Gastroesophageal sphincter (tissue), 4 donors: Measurements from ENCODE around the gene XPO6. TPM values are rescaled to one million over a fixed set of nuclear protein-coding genes. Genes with fewer than 3 reads are reported as not detected.

Experiments used
- ATAC-seq: fragments of 150-250 bp; one replicate; pipeline ENCODE4 v1.9.1; 2016; ENCODE audit warnings: mild to moderate bottlenecking, moderate library complexity
- H3K27ac ChIP-seq, 4 donors: fragments of 200-600 bp; sonication (generic) in 3 of 4; 1 replicate in 3 of 4; 2 replicates in 1 of 4; pipeline ENCODE4 v1.5.1; 2016 to 2019
- H3K27me3 ChIP-seq: fragments of 200-600 bp; sonication (generic); one replicate; pipeline ENCODE4 v1.5.1; 2019
- H3K36me3 ChIP-seq, 2 donors: fragments of 200-600 bp; sonication (generic); one replicate each; pipeline ENCODE4 v1.5.1; 2019; ENCODE audit warnings: control low read depth in 1 of 2
- H3K4me1 ChIP-seq, 3 donors: fragments of 200-600 bp; sonication (generic); 1 replicate in 2 of 3; 2 replicates in 1 of 3; pipeline ENCODE4 v1.5.1; 2016 to 2019; ENCODE audit warnings: control low read depth in 2 of 3
- H3K4me3 ChIP-seq, 2 donors: fragments of 200-600 bp; sonication (generic); one replicate each; pipeline ENCODE4 v1.5.1; 2019; ENCODE audit warnings: mild to moderate bottlenecking in 1 of 2, moderate library complexity in 1 of 2
- H3K9me3 ChIP-seq, 3 donors: fragments of 200-600 bp; sonication (generic); one replicate each; pipeline ENCODE4 v1.5.1; 2017 to 2019; ENCODE audit warnings: control low read depth in 2 of 3
- CTCF ChIP-seq, 4 experiments: fragments of 200-600 bp in 2 of 4; fragments of 450-650 bp in 2 of 4; sonication (generic) in 1 of 4; IDR thresholded peaks; one replicate each; pipeline ENCODE4 v1.5.1; 2017 to 2019; ENCODE audit warnings: antibody characterized with exemption in 4 of 4, mild to moderate bottlenecking in 2 of 4, moderate library complexity in 2 of 4
- EP300 ChIP-seq: sonication (generic); formaldehyde crosslinking; IDR thresholded peaks from one replicate; pipeline ENCODE4 v1.6.1; 2017; ENCODE audit warnings: antibody characterized with exemption, mild to moderate bottlenecking
- POLR2A ChIP-seq, 2 donors: fragments of 450-650 bp; IDR thresholded peaks; one replicate each; pipeline ENCODE4 v1.6.1; 2017; ENCODE audit warnings: antibody characterized with exemption in 2 of 2, mild to moderate bottlenecking in 2 of 2, moderate library complexity in 1 of 2
- POLR2AphosphoS5 ChIP-seq: sonication (generic); formaldehyde crosslinking; IDR thresholded peaks from one replicate; pipeline ENCODE4 v1.6.1; 2017; ENCODE audit warnings: antibody characterized with exemption
- WGBS, 2 donors: methylation state at CpG; one replicate each; pipeline ENCODE4 v1.1.5; 2018; ENCODE audit warnings: low coverage in 1 of 2; 5-methylcytosine and 5-hydroxymethylcytosine counted together
- total RNA-seq, 4 donors: library from RNA; depleted of rRNA; stranded (reverse); fragments of >200 nt; gene quantifications; one replicate each; pipeline ENCODE4 v1.1.0, GENCODE V29; 2016

XPO6 gene
- total RNA-seq, 4 donors from 2014 or later, result 35.3 to 80.2 (median 66.8) TPM

- Histone ChIP-seq H3K4me3 (no peak overlapping the region), H3K9me3 (no peaks in the 10 kb centered on the region), H3K27ac (no peak overlapping the region), H3K4me1 (peaks cover 0 to 79% (median 16%) of the 10 kb centered on the region in 3 donors), H3K36me3 (no peaks in the 10 kb centered on the region), H3K27me3 (no peaks in the 10 kb centered on the region)
- TF ChIP-seq CTCF (IDR thresholded peaks at IDR 0.05) (no peak), POLR2A (IDR thresholded peaks at IDR 0.05) (no peak), POLR2AphosphoS5 (no peak), EP300 (no peak)
- no peak for ATAC-seq
- WGBS, 2 donors, result 56 to 100% methylated on average over 1 of the region's 1 CpG
These were observed 26.1 kb downstream of the XPO6 start for GRCh38 chr16:28185696-28186095.

DNA sequence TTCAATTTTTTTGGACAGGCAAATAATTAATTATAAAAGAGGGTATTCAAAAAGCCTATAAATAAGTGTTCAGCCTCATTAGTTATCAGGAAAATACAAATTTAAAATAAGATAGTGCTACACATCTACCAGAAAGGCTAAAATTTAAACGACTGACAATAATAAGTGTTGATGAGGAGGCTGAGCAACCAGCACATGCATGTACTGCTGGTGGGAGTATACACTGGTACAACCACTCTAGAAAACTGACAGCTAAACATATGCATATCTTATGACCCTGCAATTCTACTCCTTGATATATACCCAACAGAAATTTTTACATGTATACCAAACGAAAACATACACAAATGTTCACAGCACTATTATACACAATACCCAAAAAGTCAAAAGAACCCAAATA, 27.1 kb downstream of the XPO6 start:
- Histone ChIP-seq H3K36me3 (no peaks in the 10 kb centered on the region), H3K27me3 (no peaks in the 10 kb centered on the region), H3K4me3 (no peak overlapping the region), H3K27ac (no peak overlapping the region), H3K4me1 (peaks cover 0 to 74% (median 12%) of the 10 kb centered on the region in 3 donors), H3K9me3 (no peaks in the 10 kb centered on the region)
- 100% methylated on average over 2 of the region's 2 CpGs for WGBS, 2 donors
- no peak for TF ChIP-seq CTCF (IDR thresholded peaks at IDR 0.05)
- no peak for TF ChIP-seq EP300
- no peak for TF ChIP-seq POLR2A (IDR thresholded peaks at IDR 0.05)
- TF ChIP-seq POLR2AphosphoS5, result no peak
- ATAC-seq, result no peak

DNA sequence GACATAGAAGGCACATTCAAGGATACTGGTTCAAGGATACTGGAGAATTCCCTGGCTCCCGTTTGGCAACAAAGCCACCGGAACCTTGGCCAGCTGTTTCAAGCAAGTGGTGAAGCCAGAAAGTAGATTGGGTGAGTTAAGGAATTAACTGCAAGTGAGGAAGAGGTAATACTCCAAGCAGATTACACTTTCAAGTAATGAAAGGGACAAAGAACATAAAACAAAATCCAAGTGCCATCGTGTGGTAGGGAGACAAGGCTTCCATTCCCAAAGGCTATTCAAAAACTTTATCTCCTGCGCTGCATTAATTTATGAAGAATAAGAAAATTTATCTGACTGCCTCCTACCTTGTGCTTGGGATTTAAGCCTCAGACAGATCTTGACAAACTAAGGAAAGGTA, 27.8 kb downstream of the XPO6 start:
- no peak overlapping the region for H3K4me3 ChIP-seq
- peaks cover 0 to 68% (median 11%) of the 10 kb centered on the region in 3 donors for H3K4me1 ChIP-seq
- H3K9me3 ChIP-seq, result no peaks in the 10 kb centered on the region
- no peak for TF ChIP-seq POLR2A (IDR thresholded peaks at IDR 0.05)
- no peak for TF ChIP-seq EP300
- no peak for TF ChIP-seq POLR2AphosphoS5
- TF ChIP-seq CTCF (IDR thresholded peaks at IDR 0.05), result no peak
- no peaks in the 10 kb centered on the region for H3K27me3 ChIP-seq
- ATAC-seq, result no peak
- H3K36me3 ChIP-seq, result no peaks in the 10 kb centered on the region
- no peak overlapping the region for H3K27ac ChIP-seq
- WGBS, 2 donors, result 83 to 89% methylated on average over 4 of the region's 4 CpGs

DNA sequence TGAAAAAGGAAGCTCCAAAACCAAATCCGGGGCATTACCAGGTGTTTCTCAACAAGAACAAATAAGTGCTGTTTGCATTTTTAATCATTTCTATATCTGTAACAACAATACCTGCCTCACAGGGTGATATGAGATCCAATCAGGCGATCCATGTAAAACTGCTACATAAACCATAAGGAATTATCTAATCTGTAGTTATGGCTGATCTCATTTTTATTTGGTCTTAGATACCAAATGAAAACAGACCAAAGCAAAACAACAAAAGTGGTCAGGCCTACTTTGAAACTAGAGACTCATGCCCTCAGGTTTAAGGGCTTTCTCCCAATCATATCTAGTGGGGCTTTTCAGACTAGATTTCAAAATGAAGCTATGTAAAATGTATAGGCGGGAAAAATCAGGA, 28.3 kb downstream of the XPO6 start:
- WGBS, 2 donors, result 88 to 94% methylated on average over 3 of the region's 3 CpGs

More for the DNA sequence above, 28.3 kb downstream of the XPO6 start:
- Histone ChIP-seq H3K9me3 (no peaks in the 10 kb centered on the region), H3K4me3 (no peak overlapping the region), H3K4me1 (peaks cover 0 to 65% (median 11%) of the 10 kb centered on the region in 3 donors), H3K27me3 (no peaks in the 10 kb centered on the region), H3K36me3 (no peaks in the 10 kb centered on the region), H3K27ac (no peak overlapping the region)
- TF ChIP-seq CTCF (IDR thresholded peaks at IDR 0.05), result no peak
- no peak for TF ChIP-seq POLR2A (IDR thresholded peaks at IDR 0.05)
- no peak for TF ChIP-seq POLR2AphosphoS5
- TF ChIP-seq EP300, result no peak
- no peak for ATAC-seq
